H1 (cell line): Measurements from ENCODE around the gene CDC123. TPM values are rescaled to one million over a fixed set of nuclear protein-coding genes. Genes with fewer than 3 reads are reported as not detected.

ENCODE experiments used
- E2F6 ChIP-seq: IDR thresholded peaks from 2 replicates; pipeline ENCODE4 v1.6.1; 2012; ENCODE audit warnings: inconsistent platforms
- GTF2F1 ChIP-seq: IDR thresholded peaks from 2 replicates; pipeline ENCODE4 v1.6.1; 2012; ENCODE audit warnings: low read depth, low read length, improper control_type of control experiment, borderline replicate concordance
- JUN ChIP-seq: IDR thresholded peaks from 2 replicates; pipeline ENCODE4 v1.6.1; 2011; ENCODE audit warnings: low read depth, mild to moderate bottlenecking, improper control_type of control experiment, low read length
- TAF1 ChIP-seq: IDR thresholded peaks from 2 replicates; pipeline ENCODE4 v1.6.1; 2011; ENCODE audit warnings: mild to moderate bottlenecking, low read depth, low read length
- polyA plus RNA-seq, 7 experiments: library from polyadenylated mRNA; depleted of rRNA in 3 of 7; stranded (reverse) in 5 of 7; unstranded in 2 of 7; fragments of >200 nt in 5 of 7; fragments of 200-250 nt in 2 of 7; gene quantifications; 1 replicate in 5 of 7; 2 replicates in 1 of 7; 4 replicates in 1 of 7; pipeline versions ENCODE4 v1.2.1 to v1.2.3, GENCODE V29; 2011 to 2013; ENCODE audit warnings: missing spikeins in 2 of 7, mixed read lengths in 2 of 7
- total RNA-seq: library from RNA; stranded (reverse); fragmentation: NEBNext Ultra II Directional; extraction: Animal tissue kit (Norgen Biotek cat#: 25700); gene quantifications from 2 replicates; pipeline ENCODE4 v1.2.1, GENCODE V29; 2021

Gene CDC123
- total and polyA plus RNA-seq, 2 of the 8 experiments (the other 6 are each of a cell fraction or from before 2014, with no cell fraction given) = 115 to 202 TPM

- TF ChIP-seq GTF2F1 = no peak
- no peak for TF ChIP-seq TAF1
- TF ChIP-seq JUN = no peak
- no peak for TF ChIP-seq E2F6
Observed at GRCh38 chr10:12198156-12198555, 2.2 kb downstream of the CDC123 start (continued).
